GM13976 (cell line): ENCODE measurements around the gene COBLL1.
"Not testable (repeated sequence)": the region's sequence is repeated elsewhere in the genome, so short reads cannot be mapped to it uniquely, and the experiment has no call there.

ENCODE experiments used
- DNase-seq: peaks from one replicate; pipeline ENCODE4 v3.0.0; 2012; ENCODE audit warnings: low spot score
- in situ Hi-C: fragments of 300-500 bp; cut with MboI; formaldehyde crosslinking; loops from one replicate; pipeline ENCODE4 v1.12.0; 2022; ENCODE audit warnings: low sequenced_read_pairs, mixed read lengths, inconsistent platforms; ENCODE audit not compliant: unreplicated experiment
- TF ChIP-seq, protein P1 (sequence below): IDR thresholded peaks from 2 replicates; pipeline ENCODE4 v1.5.1; 2012; ENCODE audit warnings: borderline replicate concordance, mild to moderate bottlenecking; ENCODE audit not compliant: insufficient read depth; ENCODE audit errors: extremely low read depth, missing control alignments, control extremely low read depth

Gene COBLL1

DNA sequence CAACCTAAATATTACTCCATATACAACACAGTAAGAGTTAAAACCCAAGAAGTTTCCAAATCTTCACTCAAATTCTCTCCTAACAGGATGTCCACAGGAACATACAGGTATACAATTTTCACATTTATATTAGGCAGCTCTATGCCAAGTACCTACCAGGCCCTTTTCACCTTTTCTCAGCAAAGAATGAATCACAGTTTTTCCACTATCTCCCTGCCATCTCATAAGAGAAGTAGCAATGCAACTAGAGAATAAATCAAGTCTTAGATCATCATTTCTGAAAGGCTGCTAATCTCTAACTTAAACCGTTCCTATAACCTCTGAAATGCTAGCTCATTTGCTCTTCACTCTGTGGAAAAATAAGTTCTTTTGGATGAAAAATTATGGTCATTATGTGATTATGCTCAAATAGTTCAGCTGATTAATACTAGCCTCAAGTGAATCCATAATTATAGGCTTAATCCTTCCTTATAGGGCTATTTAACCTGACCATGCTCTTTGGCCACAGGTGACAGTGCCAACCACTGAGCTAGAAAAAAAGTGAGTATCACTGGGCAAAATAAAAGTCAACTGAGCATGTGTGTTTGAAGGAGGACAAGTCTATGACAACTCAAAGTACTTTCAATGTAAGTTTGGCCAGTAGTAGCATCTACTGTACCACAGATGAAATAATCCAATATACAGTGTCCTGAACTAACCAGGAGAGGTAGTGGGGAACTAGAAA lies 79.7 kb downstream of the COBLL1 start:
- TF ChIP-seq, protein P1, sequence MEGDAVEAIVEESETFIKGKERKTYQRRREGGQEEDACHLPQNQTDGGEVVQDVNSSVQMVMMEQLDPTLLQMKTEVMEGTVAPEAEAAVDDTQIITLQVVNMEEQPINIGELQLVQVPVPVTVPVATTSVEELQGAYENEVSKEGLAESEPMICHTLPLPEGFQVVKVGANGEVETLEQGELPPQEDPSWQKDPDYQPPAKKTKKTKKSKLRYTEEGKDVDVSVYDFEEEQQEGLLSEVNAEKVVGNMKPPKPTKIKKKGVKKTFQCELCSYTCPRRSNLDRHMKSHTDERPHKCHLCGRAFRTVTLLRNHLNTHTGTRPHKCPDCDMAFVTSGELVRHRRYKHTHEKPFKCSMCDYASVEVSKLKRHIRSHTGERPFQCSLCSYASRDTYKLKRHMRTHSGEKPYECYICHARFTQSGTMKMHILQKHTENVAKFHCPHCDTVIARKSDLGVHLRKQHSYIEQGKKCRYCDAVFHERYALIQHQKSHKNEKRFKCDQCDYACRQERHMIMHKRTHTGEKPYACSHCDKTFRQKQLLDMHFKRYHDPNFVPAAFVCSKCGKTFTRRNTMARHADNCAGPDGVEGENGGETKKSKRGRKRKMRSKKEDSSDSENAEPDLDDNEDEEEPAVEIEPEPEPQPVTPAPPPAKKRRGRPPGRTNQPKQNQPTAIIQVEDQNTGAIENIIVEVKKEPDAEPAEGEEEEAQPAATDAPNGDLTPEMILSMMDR = no peak
- in situ Hi-C loops = no loop called here
- no peak for DNase-seq

DNA sequence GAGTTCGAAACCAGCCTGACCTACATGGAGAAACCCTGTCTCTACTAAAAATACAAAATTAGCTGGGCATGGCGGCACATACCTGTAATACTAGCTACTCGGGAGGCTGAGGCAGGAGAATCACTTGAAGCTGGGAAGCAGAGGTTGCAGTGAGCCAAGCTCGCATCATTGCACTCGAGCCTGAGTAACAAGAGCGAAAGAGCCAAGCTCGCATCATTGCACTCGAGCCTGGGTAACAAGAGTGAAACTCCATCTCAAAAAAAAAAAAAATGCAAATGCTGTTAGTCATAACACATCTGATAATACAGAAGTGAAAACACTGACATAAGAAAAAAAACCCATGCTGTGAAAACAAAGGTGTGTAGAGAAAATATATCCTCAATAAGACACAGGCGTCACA lies 80.4 kb downstream of the COBLL1 start:
- peak; percentile 42 for DNase-seq
- in situ Hi-C loops = not testable (repeated sequence)

DNA sequence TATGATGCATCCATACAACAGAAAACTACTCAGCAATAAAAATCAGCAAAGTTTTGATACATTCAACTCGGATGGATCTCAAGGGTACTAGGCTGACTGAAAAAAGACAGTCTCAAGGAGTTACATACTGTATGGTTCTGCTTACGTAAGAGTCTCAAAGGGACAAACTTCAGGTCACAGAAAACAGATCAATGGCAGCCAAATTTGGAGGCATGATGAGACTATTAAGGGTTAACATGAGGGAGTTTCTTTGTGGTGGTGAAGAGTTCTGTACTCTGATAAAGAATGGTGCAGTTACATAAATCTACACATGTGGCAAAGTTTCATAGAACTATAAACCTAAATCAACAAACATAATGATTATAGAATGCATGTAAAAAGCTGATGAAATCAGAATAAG lies 81.4 kb downstream of the COBLL1 start:
- in situ Hi-C loops = no loop called here
- TF ChIP-seq, protein P1 = no peak
- DNase-seq = no peak

DNA sequence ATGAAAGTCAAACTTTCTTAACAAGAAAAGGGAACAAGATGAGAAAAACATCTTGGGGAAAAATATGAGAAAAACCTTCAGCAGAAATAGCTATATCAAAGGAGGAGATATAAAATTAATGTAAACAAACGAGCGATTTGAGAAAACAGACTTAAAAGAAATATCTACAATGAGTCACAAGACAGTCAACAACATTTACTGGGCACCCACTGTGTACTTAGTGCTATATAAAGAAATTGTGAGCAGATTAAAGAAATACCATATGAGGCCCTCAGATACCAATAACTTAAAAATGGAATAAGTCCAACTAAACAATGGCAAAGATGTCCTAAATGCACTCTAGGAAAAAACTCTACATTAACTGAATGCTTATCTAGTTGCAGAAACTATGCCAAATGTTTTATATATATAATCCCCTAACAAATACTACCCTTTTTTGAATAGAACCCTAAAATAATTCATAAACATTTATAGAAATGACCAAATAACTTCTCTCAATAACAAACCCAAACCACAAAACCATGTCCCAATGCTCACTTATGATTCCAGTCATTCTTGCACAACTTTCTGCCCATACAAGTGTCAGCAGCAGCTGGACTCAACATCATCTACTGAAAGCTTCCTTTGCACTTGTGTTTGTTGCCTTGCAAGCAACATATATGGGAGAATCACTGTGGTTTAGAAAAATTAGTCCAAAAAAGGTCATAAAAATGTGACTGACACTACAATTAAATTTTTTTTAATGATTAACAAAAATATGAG lies 83.5 kb downstream of the COBLL1 start:
- TF ChIP-seq, protein P1 = no peak
- no peak for DNase-seq
- in situ Hi-C loops = no loop called here

DNA sequence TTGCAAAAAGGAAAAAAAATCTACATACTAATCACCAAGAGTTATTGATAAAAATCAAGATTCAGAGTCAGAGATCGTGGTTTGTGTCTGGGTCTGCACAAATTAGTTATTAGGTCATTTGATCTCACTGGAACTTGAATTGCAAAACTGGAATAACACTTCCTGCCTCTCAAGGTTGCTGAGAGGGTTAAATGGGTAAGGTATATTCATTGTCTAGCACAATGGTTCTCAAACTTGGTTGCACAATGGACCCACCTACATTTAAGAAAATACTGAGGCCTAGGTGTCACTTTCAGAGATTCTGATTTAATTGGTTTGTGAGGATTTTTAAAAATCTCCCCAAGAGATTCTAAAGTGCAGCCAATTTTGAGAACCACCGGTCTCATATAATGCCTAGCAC lies 84.8 kb downstream of the COBLL1 start:
- TF ChIP-seq, protein P1 = no peak
- DNase-seq = no peak
- in situ Hi-C loops = no loop called here

DNA sequence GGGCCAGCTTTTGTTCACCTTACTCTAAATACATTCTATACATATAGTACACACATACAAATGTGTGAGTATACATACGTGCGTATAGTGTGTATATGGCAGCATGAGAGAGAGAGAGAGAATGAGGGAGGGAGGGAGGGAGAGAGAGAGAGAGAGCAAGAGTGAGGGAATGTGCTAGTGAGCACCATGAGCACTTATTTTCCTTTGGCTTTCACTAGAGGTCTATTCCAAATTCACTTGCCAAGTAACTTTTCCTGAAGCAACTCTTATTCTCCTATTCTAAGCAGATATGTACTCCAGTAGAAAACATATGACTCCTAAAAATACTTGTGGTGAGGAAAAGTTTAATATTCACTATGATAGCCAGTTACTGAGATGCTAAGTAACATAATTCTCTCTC lies 85.7 kb downstream of the COBLL1 start:
- no peak for DNase-seq

More for the DNA sequence above, 85.7 kb downstream of the COBLL1 start:
- TF ChIP-seq, protein P1 = no peak
- in situ Hi-C loops = no loop called here
